H9 (cell line): Measurements from ENCODE around the gene NUBP1. TPM values are rescaled to one million over a fixed set of nuclear protein-coding genes. Genes with fewer than 3 reads are reported as not detected.

Experiments
- DNase-seq: peaks from one replicate; pipeline ENCODE4 v3.0.0-alpha.2; 2017
- H2AFZ ChIP-seq: one replicate; pipeline ENCODE4 v1.6.1; 2013; ENCODE audit warnings: mild to moderate bottlenecking, low read length, control low read depth, moderate library complexity
- H2AK5ac ChIP-seq: 2 replicates; pipeline ENCODE4 v1.6.1; 2013; ENCODE audit warnings: low read length, control low read depth, mixed read lengths; ENCODE audit not compliant: insufficient read length
- H2BK120ac ChIP-seq: one replicate; pipeline ENCODE4 v1.6.1; 2013; ENCODE audit warnings: low read depth, mild to moderate bottlenecking, low read length, control low read depth, inconsistent platforms; ENCODE audit not compliant: poor library complexity, severe bottlenecking
- H2BK12ac ChIP-seq: 2 replicates; pipeline ENCODE4 v1.6.1; 2013; ENCODE audit warnings: low read length, control low read depth, mixed read lengths, low read depth; ENCODE audit not compliant: insufficient read length
- H2BK15ac ChIP-seq: 2 replicates; pipeline ENCODE4 v1.6.1; 2013; ENCODE audit warnings: low read depth, low read length, control low read depth
- H2BK20ac ChIP-seq: one replicate; pipeline ENCODE4 v1.6.1; 2013; ENCODE audit warnings: low read depth, mild to moderate bottlenecking, low read length, control low read depth, inconsistent platforms; ENCODE audit not compliant: poor library complexity, severe bottlenecking
- H2BK5ac ChIP-seq: 2 replicates; pipeline ENCODE4 v1.6.1; 2013; ENCODE audit warnings: low read length, control low read depth, mixed read lengths; ENCODE audit not compliant: insufficient read length
- H3K14ac ChIP-seq: 2 replicates; pipeline ENCODE4 v1.6.1; 2013; ENCODE audit warnings: low read length, control low read depth; ENCODE audit not compliant: insufficient read depth
- H3K18ac ChIP-seq: 2 replicates; pipeline ENCODE4 v1.6.1; 2013; ENCODE audit warnings: low read depth, mild to moderate bottlenecking, mixed read lengths, low read length, control low read depth; ENCODE audit not compliant: insufficient read length
- H3K23ac ChIP-seq: 2 replicates; pipeline ENCODE4 v1.6.1; 2013; ENCODE audit warnings: low read length, control low read depth, mixed read lengths, low read depth; ENCODE audit not compliant: insufficient read length
- H3K23me2 ChIP-seq: 2 replicates; pipeline ENCODE4 v1.6.1; 2013; ENCODE audit warnings: low read depth, mild to moderate bottlenecking, mixed read lengths, low read length, control low read depth; ENCODE audit not compliant: insufficient read length, poor library complexity, severe bottlenecking
- H3K27ac ChIP-seq: 2 replicates; pipeline ENCODE4 v1.5.1; 2013; ENCODE audit warnings: low read length, control low read depth, mixed read lengths, low read depth; ENCODE audit not compliant: insufficient read length
- H3K27me3 ChIP-seq: 2 replicates; pipeline ENCODE4 v1.6.1; 2013; ENCODE audit warnings: low read length, control low read depth, inconsistent platforms; ENCODE audit not compliant: insufficient read depth
- H3K4ac ChIP-seq: 2 replicates; pipeline ENCODE4 v1.6.1; 2013; ENCODE audit warnings: low read depth, mild to moderate bottlenecking, control low read depth, inconsistent platforms, low read length, moderate library complexity
- H3K4me1 ChIP-seq: 2 replicates; pipeline ENCODE4 v1.6.1; 2013; ENCODE audit warnings: low read length, control low read depth, inconsistent platforms; ENCODE audit not compliant: insufficient read depth
- H3K4me2 ChIP-seq: 2 replicates; pipeline ENCODE4 v1.6.1; 2013; ENCODE audit warnings: low read length, control low read depth, mixed read lengths; ENCODE audit not compliant: insufficient read length, insufficient read depth
- H3K56ac ChIP-seq: 2 replicates; pipeline ENCODE4 v1.6.1; 2013; ENCODE audit warnings: low read depth, mild to moderate bottlenecking, mixed read lengths, low read length, control low read depth; ENCODE audit not compliant: insufficient read length
- H3K79me1 ChIP-seq: 2 replicates; pipeline ENCODE4 v1.6.1; 2013; ENCODE audit warnings: low read depth, mild to moderate bottlenecking, moderate library complexity, low read length, control low read depth, inconsistent platforms; ENCODE audit not compliant: insufficient read depth, poor library complexity, severe bottlenecking
- H3K79me2 ChIP-seq: 2 replicates; pipeline ENCODE4 v1.6.1; 2013; ENCODE audit warnings: low read length, control low read depth, inconsistent platforms; ENCODE audit not compliant: insufficient read depth
- H3K9ac ChIP-seq: 2 replicates; pipeline ENCODE4 v1.6.1; 2013; ENCODE audit warnings: low read length, control low read depth, mixed read lengths; ENCODE audit not compliant: insufficient read length; ENCODE audit errors: extremely low read depth
- H3K9me3 ChIP-seq: one replicate; pipeline ENCODE4 v1.6.1; 2013; ENCODE audit warnings: low read depth, low read length, inconsistent platforms; ENCODE audit not compliant: control insufficient read depth
- H3T11ph ChIP-seq: one replicate; pipeline ENCODE4 v1.6.1; 2013; ENCODE audit warnings: mild to moderate bottlenecking, low read length, control low read depth, inconsistent platforms
- H4K20me1 ChIP-seq: one replicate; pipeline ENCODE4 v1.6.1; 2013; ENCODE audit not compliant: control insufficient read depth, insufficient read length, insufficient read depth
- H4K5ac ChIP-seq: 2 replicates; pipeline ENCODE4 v1.6.1; 2013; ENCODE audit warnings: low read depth, mild to moderate bottlenecking, mixed read lengths, low read length, control low read depth; ENCODE audit not compliant: insufficient read length
- H4K8ac ChIP-seq: replicated peaks from 2 replicates; pipeline ENCODE4 v1.6.1; 2013; ENCODE audit warnings: low read length, control low read depth, mixed read lengths, low read depth; ENCODE audit not compliant: insufficient read length
- H4K91ac ChIP-seq: 2 replicates; pipeline ENCODE4 v1.6.1; 2013; ENCODE audit warnings: low read depth, mild to moderate bottlenecking, moderate library complexity, mixed read lengths, low read length, control low read depth; ENCODE audit not compliant: insufficient read length
- H3K27ac Mint-ChIP-seq, 3 experiments: 2 replicates in 2 of 3; 3 replicates in 1 of 3; pipeline ENCODE4 v1.8.0; 2020 to 2021; ENCODE audit warnings: mixed read lengths in 3 of 3, mild to moderate bottlenecking in 1 of 3, moderate library complexity in 1 of 3
- H3K27me3 Mint-ChIP-seq: 2 replicates; pipeline ENCODE4 v1.8.0; 2021; ENCODE audit warnings: low read depth, mild to moderate bottlenecking, moderate library complexity, mixed read lengths
- H3K36me3 Mint-ChIP-seq, 3 experiments: 2 replicates in 2 of 3; 3 replicates in 1 of 3; pipeline ENCODE4 v1.8.0; 2020 to 2021; ENCODE audit warnings: low read depth in 3 of 3, mixed read lengths in 3 of 3; ENCODE audit not compliant: insufficient read depth in 1 of 3
- H3K4me1 Mint-ChIP-seq, 2 experiments: 2 replicates each; pipeline ENCODE4 v1.8.0; 2020; ENCODE audit warnings: mixed read lengths in 2 of 2
- H3K4me3 Mint-ChIP-seq, 2 experiments: 2 replicates in 1 of 2; 3 replicates in 1 of 2; pipeline ENCODE4 v1.8.0; 2020 to 2021; ENCODE audit warnings: mild to moderate bottlenecking in 2 of 2, mixed read lengths in 2 of 2, moderate library complexity in 1 of 2
- H3K9me3 Mint-ChIP-seq, 2 experiments: 2 replicates in 1 of 2; 3 replicates in 1 of 2; pipeline ENCODE4 v1.8.0; 2020; ENCODE audit warnings: mild to moderate bottlenecking in 2 of 2, mixed read lengths in 2 of 2, moderate library complexity in 1 of 2
- CTCF ChIP-seq: fragments of 200-600 bp; sonication (generic); conservative IDR thresholded peaks from 3 replicates; pipeline ENCODE4 v1.8.0; 2021; ENCODE audit warnings: antibody characterized with exemption, mild to moderate bottlenecking
- WGBS: extraction: QIAGEN DNeasy Blood & Tissue Kit; methylation state at CpG from one replicate; pipeline ENCODE4 v1.1.7; 2013; ENCODE audit warnings: missing lambda C conversion rate, low lambda C conversion rate, mixed read lengths; ENCODE audit not compliant: insufficient read length; ENCODE audit errors: extremely low coverage; 5-methylcytosine and 5-hydroxymethylcytosine counted together
- total RNA-seq: library from RNA; stranded (reverse); gene quantifications from 2 replicates; pipeline ENCODE4 v1.2.1, GENCODE V29; 2021

NUBP1 gene
- total RNA-seq, 1 experiment from 2014 or later = 36.5 TPM

- H3K23ac ChIP-seq = no peak overlapping the region
- no CpG with 5 or more reads among the region's 2 CpGs for WGBS
- H3K9me3 ChIP-seq = no peaks in the 10 kb centered on the region
- no peak overlapping the region for H2BK12ac ChIP-seq
- H2AK5ac ChIP-seq = no peak overlapping the region
- Mint-ChIP-seq H3K4me1 (peaks cover 12 to 15% of the 10 kb centered on the region in 2 experiments), H3K4me3 (no peak overlapping the region), H3K9me3 (peaks cover 21 to 29% of the 10 kb centered on the region in 2 experiments), H3K36me3 (peaks cover 7 to 27% (median 19%) of the 10 kb centered on the region in 3 experiments), H3K27me3 (peaks cover 3% of the 10 kb centered on the region; the same call in 1 of the 2 replicates), H3K27ac (no peak overlapping the region)
- no peak overlapping the region for H3K14ac ChIP-seq
- no peak overlapping the region for H2BK15ac ChIP-seq
- no peaks in the 10 kb centered on the region for H3K79me2 ChIP-seq
- DNase-seq = no peak
- no peaks in the 10 kb centered on the region for H3K79me1 ChIP-seq
- no peak overlapping the region for H3K4me2 ChIP-seq
- H3K18ac ChIP-seq = no peak overlapping the region
- H3K56ac ChIP-seq = no peak overlapping the region
- H3K23me2 ChIP-seq = no peaks in the 10 kb centered on the region
- no peak overlapping the region for H4K91ac ChIP-seq
- H4K5ac ChIP-seq = no peak overlapping the region
- H2AFZ ChIP-seq = no peak overlapping the region
- no peaks in the 10 kb centered on the region for H3K27me3 ChIP-seq
- H4K8ac ChIP-seq = no peak overlapping the region
- no peak overlapping the region for H2BK20ac ChIP-seq
- H4K20me1 ChIP-seq = no peaks in the 10 kb centered on the region
- no peak overlapping the region for H3K27ac ChIP-seq
- no peak overlapping the region for H3T11ph ChIP-seq
- no peak for TF ChIP-seq CTCF
- no peak overlapping the region for H2BK5ac ChIP-seq
- H3K9ac ChIP-seq = no peak overlapping the region
- H3K4me1 ChIP-seq = no peaks in the 10 kb centered on the region
- H2BK120ac ChIP-seq = no peak overlapping the region
- no peak overlapping the region for H3K4ac ChIP-seq
These were observed 39.0 kb downstream of the NUBP1 start for GRCh38 chr16:10782628-10783027.
